Stimulated activated CD8-positive, alpha-beta memory T cell treated with anti-CD3 and anti-CD28 coated beads, Interleukin-4, amount 100 ng/mL, for 4 hours (primary cell): ENCODE results near the gene MICAL2.

Experiments used
- DNase-seq, 2 donors: peaks; one replicate each; pipeline ENCODE4 v3.0.0-alpha.2; 2020; ENCODE audit warnings: low read depth in 2 of 2, low spot score in 1 of 2

Gene MICAL2

DNA sequence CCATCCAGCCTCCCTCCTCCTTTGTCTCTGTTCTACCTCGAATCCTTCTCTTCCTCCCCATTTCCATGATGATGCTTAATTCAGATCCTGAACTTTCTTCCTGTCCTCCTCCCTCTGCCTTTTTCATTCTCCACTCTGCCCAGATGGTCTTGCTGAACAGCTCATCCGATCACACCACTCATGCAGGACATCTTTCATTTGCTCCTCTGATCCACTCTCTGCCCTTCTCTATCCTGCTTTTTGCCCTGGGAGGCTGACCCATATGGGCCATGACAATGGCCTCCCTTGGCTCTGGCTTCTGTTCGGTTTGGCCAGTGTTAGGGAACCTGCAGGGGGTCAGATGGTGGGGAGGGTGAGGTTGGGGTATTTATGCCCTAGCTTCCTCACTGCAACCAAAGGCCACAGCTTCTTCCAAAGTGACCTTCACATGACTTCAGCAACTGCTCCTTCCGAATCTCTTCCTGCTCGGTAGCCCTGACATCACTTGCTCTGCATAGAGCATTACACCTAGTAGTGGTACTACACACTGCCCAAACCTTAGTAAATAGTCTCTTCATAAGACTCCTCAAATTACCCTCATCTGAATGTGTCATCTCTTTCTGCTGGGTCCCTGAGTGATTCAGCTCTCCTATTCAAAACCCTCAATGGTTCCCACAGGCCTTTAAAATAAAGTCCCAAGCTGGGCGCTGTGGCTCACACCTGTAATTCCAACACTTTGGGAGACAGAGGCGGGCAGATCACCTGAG lies 32.7 kb upstream of the MICAL2 start:
- no peak for DNase-seq

DNA sequence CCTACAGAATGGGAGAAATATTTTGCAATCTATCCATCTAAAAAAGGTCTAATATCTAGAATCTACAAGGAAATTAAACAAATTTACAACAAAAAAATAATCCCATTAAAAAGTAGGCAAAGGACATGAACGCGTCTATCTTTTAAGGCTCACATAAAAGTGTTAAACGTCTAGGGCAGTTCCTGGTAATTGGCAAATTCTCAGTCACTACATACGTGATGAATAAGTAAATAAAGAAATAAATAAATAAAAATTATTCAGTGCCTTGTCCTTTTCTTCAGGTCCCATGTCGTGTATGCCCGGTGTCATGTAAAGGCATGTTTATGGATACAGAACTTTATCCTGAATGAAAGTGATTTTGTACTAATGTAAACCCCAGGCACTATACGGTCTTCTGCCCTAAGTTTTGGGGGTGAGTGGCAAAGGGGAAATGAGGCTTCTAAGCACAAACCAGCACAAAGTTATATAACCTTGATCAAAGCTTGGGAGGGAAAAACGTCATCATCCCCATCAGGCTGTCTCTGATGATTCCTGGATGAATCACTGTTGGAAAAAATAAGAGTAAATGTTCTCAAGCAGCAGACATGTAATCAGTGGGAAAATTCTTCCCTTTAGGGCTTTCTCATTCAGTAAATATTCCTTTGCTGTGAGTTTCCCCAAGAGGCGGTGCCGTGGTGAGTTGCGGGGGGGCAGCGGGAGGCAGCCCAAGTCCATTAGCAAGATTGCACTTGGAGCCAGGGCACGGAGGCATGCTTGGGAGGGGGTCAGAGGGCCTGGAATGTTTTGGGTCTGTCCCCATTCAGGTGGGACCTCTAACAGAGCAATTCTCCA lies 30.4 kb upstream of the MICAL2 start:
- DNase-seq, result no peak

DNA sequence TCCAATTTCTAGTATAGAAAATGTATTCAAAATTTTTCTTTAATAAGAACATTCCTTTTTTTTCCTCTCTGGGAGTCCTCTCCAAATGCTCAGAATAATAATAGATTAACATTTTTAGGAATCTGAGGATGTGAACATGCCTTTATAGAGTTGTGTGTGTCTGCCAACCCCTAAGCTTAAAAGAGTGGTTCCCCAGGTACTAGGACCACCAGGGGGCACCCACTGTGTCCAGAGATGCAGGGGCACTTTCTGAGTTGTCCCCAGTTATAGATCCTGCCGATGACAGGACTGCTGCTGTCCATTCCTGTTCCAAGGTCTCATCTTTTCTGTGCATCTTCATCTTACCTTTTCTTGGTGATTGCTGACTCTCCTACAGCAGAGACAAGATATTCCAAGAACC lies 27.0 kb upstream of the MICAL2 start:
- DNase-seq, result no peak

DNA sequence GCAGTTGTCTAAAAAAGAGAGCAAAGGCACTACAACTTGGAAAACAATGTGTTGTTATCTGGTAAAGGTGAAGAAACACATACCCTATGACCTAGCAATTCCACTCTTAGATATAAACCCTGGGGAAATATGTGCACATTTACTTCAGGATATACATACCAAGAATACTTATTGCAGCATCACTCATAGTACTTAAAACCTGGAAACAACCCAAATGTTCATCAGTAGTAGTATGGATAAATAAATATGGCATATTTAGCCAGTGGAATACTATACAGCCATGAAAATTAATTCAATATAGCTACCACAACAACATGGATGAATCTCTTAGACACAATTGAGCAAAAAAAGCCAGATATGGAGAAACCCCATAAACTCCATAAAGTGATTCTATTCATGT lies 26.1 kb upstream of the MICAL2 start:
- DNase-seq, result no peak

DNA sequence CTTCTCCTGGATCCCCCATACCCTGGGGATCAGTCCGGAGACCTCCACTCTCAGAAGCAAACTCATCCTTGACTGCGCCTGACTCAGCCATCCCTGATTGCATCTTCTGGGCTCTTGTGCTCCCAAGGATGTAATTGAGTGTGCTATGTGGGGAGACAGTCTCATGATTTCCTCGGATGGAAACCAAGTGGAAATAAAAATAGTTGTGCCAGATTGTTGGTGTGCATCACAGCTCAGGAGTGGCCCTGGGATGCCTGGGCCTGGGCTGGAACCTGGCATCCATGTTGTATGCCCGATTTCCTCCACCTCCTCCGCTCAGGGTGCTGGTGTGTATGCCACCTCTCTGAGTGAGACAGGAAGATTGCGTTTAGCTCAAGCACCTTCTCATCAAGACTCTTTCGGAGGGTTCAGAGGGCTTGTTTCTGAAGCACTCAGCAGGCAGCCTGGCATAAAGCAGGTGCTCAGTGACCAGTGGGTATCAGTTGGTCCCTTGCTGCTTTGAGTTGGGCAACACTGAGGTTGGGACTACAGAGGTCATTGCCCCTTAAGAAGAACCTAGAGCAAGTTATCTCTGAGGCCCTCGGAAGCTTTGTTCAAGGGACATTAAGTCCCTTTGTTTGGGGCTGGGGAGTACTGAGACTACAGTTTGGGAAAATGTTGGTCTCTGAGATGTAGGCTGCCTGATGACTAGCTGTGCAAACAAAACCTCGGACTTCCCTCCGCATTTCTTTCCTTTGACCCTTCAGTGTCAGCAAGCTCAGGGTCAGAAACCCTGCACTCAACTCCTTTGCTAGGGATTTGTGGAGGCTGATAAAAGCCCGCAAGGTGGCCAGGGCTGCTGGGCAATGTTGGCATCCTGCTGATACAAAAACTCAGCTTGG lies 24.8 kb upstream of the MICAL2 start:
- DNase-seq, result no peak

DNA sequence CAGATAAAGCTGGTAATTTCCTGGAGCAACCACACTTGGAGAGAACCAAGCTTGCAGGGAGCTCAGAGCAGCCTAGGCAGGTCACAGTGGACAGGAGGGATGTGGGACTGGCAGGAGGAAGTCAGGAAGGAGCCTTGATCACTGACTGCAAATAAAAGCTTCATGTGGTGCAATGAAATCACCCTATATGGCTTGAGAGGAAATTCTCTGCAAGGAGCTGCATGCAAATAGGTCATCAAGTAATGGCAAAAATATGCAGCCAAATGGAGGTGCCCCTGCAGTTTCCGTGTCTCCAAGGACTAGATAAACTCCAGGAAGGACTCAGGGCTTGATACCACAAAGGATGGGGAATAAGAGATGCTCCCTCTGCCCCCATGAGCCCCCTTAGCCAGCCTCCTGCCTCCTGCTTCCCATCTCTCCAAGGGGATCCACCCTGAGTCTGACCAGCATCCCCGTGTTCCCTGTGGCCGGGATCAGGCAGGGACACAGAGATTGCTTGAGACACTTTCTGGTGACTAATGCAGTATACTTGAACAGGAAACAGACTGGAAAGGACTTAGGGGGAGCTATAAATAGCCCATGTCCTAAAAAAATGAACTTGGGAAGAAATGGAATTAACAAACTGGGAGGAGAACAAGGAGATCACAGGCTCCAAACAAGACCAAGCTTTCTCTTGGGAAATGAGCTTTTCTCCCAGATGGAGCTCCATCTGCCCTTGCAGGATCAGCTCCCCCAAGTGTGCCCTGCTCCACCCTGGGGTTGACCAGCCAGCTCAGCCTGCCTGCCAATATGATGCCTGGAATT lies 23.9 kb upstream of the MICAL2 start:
- DNase-seq, result no peak

DNA sequence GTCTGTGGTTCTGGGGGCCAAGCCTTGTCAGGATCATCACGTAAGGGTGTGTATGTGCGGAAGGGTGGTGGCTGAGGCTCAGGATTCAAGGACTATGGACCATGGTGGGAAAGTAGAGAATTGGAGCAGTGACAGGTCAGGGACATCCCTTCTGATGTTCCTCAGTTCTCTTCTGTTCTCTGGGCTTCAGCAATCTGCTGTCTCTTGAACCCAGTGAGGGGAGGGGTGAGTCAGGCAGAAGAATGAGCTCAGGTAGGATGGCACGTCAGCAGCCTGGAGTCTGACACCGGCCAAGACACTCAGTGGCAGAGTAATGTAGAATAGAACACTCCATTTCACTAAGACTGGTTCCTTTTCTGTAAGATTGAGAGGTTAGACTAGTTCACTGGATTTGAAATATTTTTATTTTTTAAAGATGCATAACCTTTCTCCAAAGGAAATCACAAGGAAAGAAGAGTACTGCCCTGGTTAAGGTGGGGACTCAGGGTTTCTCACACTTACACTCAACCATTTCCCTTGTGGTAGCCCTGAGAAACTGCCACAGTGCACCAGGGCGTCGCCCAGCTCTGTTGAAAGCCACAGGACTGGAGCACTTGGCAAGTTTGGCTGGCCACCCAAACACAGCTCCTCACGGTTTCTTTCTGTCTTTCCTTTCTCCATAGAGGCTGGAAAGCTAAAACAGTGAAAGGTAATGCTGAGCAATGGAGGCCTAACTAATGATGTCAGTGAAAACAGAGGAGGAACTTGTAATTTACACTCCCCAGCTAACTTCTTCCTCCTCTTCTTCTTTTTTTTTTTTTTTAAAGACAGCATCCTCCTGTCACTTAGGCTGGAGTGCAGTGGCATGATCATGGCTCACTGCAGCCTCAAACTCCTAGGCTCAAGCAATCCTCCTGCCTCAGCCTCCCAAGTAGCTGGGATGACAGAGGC lies 23.1 kb upstream of the MICAL2 start:
- DNase-seq, result no peak

DNA sequence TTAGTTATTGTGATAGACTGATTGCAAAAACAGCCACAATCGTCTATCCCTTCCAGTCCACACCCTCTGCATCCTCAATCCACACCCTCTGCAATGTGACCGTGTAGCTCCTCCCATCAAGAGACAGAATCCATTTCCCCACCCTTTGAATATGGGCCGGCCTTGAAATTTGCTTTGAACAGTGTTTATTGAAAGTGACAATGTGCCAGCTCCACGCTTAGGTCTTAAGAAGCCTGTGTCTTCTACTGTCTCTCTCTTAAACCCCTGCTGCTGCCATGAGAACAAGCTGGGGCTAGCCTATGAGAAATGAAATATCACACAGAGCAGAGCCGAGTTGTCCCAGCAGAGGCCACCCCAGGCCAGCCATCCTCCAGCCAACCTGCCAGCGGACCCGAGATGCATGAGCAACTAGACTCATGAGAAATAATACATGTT lies 22.3 kb upstream of the MICAL2 start:
- DNase-seq, result no peak

DNA sequence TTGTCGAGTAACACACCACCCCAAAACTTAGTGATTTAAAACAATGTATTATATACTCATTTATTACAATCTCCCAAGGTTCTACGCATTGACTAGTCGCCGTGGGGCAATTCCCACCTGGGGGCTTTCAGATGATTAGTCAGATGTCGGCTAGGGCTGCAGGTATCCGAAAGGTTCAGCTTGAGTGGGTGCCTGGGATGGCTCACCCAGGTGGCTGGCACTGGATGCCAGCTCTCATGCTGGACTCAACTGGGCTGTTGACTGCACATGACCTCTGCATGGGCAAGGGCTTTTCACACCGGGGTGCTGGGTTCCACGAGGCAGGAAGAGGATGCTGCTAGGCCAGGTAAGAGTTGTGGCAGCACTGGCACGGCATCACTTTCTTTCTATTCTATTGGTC lies 21.9 kb upstream of the MICAL2 start:
- DNase-seq, result no peak

DNA sequence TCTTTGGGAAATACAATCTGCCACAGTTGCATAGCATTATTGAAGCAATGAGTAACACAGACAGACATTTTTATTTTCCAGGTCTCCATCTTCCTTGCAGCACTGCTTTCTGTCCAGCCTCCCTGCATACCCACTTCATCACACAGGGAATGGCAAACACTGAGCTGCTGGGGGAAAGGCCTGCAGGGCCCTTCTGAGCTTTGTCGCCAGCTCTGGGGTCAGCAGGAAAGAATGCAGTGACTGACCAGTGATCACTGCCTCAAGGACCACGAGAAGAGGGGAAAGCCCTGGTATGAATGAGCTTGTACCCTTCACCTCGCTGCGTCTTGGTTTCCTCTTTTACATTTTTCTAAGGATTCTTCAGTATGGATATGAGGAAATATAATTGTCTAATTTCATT lies 21.3 kb upstream of the MICAL2 start:
- DNase-seq, result no peak

DNA sequence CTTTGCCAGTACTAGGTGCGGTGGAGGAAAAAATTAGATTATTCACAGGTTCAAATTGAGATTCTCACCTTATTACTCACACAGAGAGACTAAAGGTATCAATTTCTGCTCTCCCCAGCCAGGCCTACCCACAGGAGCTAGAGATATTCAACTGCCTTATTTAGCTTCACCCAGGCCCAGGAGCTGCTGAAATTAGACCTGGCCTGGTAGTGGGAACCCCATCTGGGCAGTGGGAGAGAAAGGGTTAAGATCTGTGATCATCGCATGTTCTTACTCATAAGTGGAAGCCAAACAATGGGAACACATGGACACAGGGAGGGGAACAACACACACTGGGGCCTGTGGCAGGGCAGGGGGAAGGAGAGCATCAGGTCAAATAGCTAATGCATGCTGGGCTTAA lies 20.9 kb upstream of the MICAL2 start:
- DNase-seq, result no peak

DNA sequence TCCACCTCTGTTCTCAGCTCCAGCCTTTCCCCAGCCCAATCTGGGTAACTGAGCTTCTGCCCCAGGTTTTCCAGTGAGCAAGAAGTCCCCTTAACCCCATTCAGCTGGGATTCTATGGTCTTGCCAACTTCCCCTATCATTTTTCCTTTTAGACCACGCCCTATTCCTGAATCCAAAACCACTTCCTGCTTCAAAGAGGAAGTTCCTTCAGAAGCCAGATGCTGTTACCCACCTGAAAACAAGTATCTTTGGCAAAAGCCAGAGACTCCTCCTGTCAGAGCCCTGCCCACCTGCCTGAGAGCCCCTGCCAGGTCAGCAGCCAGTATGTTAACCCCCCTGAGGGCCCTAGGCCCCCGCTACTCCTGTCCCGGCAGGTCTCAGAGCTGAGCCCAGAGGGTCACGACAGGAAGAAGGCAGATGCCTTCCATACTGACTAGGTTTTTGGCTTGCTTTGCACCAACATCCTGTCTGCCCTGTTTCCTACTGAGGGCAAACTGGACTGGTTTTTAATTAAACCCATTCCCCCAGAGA lies 20.3 kb upstream of the MICAL2 start:
- no peak for DNase-seq

DNA sequence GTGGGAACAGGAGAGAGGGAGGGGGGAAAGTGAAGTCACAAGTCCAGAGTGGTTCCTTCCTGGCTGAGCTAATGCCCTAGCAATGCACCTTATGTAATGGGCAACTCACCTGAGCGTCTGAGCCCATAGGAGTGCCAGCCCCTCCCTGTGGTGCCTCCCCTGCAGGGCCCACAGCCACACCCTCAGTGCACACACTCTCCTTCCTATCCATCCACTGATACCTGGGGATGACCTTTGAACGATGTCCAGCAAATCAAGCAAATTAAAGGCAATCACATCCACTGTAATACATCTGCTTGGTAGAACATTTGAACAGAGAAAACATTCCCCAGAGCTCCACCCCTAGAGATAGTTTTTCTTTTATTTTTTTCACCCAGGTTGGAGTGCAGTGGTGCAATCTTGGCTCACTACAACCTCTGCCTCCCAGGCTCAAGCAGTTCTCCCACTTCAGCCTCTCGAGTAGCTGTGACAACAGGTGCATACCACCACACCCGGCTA lies 19.6 kb upstream of the MICAL2 start:
- DNase-seq, result no peak

DNA sequence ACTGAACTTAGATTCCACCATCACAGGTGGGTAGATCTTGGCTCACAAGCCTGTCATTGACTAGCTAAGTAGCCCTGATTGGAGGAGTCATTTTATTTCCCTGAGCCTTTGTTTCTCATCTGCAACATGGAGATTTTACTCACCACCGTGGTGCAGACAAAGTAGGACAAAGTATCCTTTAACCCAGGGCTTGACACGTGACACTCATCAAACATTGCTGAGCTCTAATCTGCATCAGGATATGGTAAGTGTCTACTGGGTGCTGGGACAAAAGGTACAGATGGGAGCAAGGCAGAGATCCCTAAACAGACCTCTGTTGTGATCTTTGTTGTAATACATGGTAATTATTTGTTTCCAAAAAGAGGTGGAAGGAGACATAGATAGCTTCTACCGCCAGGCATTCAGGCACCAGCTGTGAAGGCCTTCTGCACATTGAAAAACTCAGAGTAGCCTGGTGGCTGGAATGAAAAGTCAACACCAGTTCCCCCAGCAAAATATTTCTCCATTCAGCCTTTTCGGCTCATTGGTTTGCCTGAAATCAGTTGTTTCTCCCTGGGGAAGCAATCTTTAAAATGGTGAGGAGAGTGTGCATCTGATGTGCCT lies 18.3 kb upstream of the MICAL2 start:
- DNase-seq, result no peak

DNA sequence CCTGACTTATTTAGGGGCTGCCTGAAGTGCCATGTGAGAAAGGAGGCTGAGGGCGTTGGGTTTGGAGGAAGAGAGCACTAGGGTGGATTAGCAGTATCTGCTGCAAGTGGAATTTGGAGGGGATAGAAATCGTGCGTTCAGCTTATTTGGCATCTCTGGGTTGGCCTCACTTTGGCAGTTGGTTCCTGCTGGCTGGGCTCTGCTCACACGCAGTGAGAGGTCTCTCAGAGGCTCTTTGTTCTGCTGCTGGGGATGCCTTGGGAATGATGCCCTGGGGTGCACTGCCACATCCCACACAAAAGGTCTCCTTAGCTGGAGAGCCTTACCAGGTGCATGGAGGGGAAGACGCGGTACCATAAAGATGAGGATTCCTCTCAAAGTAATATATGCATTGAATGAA lies 17.7 kb upstream of the MICAL2 start:
- DNase-seq, result no peak

DNA sequence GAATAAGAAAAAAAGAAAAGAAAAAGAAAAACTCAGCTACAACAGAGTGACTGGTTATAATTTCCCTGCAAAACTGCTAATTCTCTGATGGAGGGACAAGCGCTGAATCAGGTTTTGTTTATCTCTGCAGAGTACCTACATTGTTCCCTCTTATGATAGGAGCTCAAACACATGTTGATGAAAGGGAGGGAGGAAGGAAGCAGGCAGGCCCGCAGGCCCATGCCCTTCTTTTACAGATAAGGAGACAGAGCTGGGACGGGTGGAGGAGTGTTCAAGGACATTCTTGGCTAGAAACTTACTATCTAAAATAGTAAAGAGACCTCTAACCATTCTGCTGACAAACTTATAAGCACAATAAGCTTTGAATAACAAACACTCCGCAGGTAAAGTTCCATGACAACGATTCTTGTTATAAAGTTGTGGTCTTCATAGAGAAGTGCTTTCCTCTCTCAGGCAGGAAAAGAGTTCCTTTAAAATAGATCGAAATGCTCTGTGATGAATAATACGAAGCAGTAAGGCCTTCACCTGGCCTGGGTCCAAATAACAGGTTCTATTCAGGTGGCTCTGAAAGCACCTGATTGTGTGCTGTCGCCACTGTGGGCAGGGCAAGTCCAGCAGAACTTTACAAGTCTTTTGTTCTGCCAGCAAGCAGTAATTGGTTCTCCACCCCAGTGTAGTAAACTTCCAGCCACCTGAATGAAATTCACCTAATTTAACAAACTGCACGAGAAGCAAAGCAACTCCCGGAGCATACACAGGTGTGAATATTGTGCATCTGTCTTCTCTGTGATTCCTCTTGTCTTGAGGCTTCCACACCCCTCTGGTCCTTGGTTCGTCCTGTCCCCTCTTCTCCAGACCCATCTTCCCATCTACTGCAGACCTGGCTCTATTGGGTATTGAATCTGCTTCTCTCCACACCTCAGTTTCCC lies 15.3 kb upstream of the MICAL2 start:
- no peak for DNase-seq

DNA sequence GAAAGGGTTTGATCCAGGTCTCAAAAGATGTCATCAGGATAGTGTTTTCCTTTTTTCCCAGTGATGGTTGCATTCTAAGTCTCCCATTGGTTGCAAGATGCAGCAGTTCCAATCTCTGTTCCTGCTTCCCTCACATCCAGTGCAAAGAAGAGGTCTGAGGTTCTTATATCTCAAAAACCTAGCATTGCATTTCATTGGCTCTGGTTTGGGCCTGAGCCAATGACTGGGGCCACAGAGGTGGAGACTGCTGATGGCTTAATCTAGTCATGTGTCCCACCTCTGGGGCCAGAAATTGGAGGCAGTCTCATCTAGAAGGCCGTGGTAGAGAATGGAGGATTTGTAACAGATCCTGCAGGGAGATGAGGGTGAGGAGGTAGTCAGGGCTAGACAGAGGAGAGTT lies 13.2 kb upstream of the MICAL2 start:
- no peak for DNase-seq

DNA sequence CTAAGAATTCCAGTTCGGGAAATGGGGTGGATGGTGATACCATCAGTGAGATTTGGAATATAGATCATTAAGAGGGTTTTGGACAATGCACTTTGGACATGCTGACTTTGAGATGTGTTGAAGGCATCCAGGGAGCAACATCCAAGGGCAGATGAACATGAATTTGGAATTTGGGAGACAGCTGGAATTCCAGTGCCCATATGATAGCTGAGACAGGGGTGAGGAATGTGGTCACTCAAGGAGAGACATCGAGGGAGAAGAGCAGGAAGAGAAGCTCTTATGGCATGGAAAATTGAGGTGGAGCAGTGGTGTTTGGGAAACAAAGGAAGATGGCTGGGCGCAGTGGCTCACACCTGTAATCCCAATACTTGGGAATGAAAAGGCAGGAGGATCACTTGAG lies 11.8 kb upstream of the MICAL2 start:
- DNase-seq, result no peak
